ENCODE results near the gene ZDHHC8.

Gene ZDHHC8

DNA sequence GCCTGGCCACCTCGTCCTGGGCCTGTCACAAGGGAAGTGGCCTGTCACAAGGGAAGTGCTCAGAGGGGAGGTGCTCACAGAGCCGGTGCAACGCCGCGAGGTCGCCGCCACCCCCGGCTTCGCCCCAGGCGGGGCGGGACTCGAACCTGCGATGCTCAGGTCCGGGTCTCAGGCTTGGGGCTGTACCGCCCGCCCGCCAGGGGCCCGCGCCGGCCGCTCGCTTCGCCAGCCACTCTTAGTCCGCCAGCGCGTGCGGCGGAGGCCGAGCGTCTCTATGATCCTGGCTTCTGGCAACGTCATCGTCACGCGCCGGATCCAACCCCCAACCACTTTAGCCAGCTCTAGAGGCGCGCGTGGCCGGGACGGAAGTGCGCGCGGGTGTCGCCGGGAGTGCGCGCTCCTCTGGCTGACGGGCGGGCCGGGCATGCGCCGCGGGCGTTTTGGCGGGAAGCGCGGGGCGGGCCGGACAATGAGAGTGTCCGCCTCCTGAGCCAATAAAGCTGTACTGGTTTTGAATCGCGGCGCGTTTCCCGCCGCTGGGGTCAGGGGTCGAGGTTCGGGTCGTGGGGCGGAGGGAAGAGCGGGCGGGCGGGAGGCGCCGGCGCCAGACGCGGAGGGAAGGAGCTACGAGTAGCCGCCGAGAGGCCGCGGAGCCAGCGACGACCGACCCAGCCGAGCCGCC, 14.5 kb upstream of the ZDHHC8 start, which contains the start of gene TRMT2A:
TRMT2A (minus strand) TSS at position 276 of the 682 bp plus-strand sequence. CDS start 320 bp downstream, outside the sequence.
- Mint-ChIP-seq H3K27ac (peak within 1 kb of the TSS; percentile 95), H3K27me3 (no peaks in the 10 kb centered on the region), H3K9me3 (no peaks in the 10 kb centered on the region), H3K4me1 (ENCODE audit: low read depth) (peaks cover 55% of the 10 kb centered on the region), H3K4me3 (peak within 1 kb of the TSS; percentile 96), H3K36me3 (ENCODE audit: low read depth) (peaks cover 53% of the 10 kb centered on the region)

DNA sequence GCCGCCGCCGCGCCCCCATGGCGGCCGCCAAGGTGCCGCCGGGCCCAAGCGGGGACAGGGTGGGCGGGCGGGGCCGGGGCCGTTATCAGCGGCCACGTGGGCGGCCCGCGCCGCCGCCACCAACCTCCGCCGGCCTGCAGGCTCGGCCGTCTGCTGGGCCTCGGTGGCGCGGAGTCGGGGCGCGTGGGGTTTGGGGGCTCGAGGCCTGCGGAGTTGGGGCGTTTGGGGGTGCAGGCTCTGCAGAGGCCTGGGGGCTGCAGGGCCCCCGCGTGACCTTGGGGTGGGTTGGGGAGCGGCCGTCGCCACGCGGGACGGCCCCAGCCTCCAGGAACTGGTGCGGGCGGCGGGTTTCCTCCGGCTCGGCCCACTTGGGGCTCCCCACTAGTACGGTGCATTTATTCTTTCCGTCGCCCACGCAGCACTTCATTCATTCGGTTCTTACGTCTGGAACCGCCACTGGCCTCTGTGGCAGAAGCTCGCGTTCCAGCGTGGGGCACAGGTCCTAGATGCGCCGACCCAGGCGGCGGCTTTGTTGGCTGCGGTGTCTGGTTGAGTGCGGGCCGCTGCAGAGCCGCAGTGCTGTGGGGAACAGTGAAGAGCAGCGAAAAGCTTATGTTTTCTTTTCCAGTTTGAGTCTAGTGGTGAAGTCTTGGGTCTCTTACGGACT, 13.8 kb upstream of the ZDHHC8 start:
- Mint-ChIP-seq H3K4me3 (peak overlapping the region; percentile 96), H3K27ac (peak overlapping the region; percentile 95), H3K27me3 (no peaks in the 10 kb centered on the region)

DNA sequence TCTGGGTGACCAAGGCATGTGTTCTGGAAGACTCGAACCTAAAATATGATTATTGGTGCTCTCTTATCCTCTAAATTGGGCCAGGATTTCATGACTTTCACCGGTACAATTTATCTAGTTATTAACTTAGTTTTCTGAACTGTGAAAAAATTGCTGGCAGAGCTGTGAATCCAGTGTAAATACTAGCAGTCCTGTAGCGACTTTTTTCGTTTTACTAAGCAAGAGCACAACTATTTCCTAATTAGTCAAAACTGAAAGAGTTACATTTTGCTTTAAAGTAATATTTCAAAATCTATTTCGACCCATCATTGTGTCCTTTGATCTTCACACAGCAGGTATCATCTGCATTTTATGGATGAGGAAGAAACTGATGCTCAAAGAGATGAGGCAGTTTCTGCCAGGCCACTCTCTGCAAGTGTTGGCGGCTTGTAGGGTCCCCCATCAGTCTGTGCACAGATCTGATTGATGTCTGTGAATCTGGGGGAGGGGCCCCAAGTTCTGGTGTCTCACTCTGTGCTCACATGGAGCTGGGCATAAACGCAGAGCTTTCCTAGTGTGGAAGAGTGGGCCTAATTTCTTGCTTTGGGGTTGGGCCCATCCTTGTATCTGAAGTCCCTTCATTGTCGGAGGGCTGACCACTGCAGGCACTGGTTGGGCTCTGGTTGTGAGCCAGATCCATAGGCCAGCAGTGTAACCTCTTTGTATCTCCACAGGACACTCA, 13.1 kb upstream of the ZDHHC8 start:
- H3K27ac Mint-ChIP-seq, result peak overlapping the region; percentile 95

More for the DNA sequence above, 13.8 kb upstream of the ZDHHC8 start:
- no peaks in the 10 kb centered on the region for H3K9me3 Mint-ChIP-seq
- peaks cover 57% of the 10 kb centered on the region for H3K36me3 Mint-ChIP-seq (ENCODE audit: low read depth)
- H3K4me1 Mint-ChIP-seq (ENCODE audit: low read depth), result peaks cover 52% of the 10 kb centered on the region

DNA sequence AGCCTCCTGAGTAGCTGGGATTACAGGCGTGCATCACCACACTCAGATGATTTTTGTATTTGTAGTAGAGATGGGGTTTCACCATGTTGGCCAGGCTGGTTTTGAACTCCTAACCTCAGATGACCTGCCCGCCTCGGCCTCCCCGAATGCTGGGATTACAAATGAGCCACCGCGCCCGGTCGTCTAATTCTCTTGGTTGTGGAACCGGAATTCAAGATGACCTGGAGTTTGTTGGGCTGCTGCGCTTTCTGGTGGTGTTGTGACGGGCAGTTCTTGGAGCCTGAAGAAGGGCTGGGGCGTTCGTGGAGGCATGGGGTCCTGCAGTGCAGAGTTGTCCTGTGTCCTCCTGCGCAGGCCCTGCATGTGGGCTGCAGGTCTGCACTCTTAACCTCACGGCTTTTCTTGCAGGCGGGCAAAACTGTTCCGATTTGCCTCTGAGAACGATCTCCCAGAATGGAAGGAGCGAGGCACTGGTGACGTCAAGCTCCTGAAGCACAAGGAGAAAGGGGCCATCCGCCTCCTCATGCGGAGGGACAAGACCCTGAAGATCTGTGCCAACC, 9.7 kb upstream of the ZDHHC8 start:
- H3K27ac Mint-ChIP-seq, result peak overlapping the region; percentile 52
- peak overlapping the region; percentile 43 for H3K4me3 Mint-ChIP-seq

More for the DNA sequence above, 13.1 kb upstream of the ZDHHC8 start:
- H3K27me3 Mint-ChIP-seq, result no peaks in the 10 kb centered on the region
- no peaks in the 10 kb centered on the region for H3K9me3 Mint-ChIP-seq
- peaks cover 50% of the 10 kb centered on the region for H3K4me1 Mint-ChIP-seq (ENCODE audit: low read depth)
- peaks cover 57% of the 10 kb centered on the region for H3K36me3 Mint-ChIP-seq (ENCODE audit: low read depth)
- H3K4me3 Mint-ChIP-seq, result peak overlapping the region; percentile 96

DNA sequence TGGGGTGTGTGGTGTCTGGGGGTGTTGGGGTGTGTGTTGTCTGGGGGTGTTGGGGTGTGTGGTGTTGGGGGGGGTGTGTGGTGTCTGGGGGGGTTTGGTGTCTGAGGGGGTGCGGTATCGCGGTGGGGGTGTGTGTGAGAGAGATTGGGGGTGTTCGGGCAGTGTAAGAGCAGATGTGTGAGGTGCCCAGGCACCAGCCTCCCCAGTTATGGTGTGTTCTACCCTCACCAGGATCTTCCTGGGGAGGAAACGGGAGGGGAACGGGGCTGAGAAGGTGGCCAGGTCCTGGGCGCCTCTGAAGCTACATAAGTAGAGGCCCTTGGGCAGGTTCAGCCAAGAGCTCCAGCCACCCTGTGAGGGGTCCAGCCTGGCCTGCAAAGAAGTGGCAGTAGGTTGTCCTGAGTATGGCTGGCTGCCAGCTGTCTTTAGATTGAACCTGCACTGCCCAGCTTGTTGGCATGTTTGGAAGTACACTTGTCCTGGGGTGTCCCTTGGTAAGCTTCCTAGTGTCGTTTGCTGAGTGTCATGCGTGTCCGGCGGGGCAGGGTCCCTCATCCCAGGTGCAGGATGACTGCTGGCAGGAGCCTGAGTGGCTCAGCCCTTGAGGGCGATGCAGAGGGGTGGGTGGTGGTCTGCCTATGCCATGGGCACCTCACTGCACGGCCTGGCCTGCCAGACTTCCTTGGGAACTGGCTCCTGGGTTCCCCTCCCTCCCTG, 8.1 kb upstream of the ZDHHC8 start:
- Mint-ChIP-seq H3K36me3 (ENCODE audit: low read depth) (peaks cover 61% of the 10 kb centered on the region), H3K27me3 (no peaks in the 10 kb centered on the region), H3K27ac (peak overlapping the region; percentile 61), H3K4me1 (ENCODE audit: low read depth) (peaks cover 42% of the 10 kb centered on the region), H3K4me3 (no peak overlapping the region), H3K9me3 (no peaks in the 10 kb centered on the region)

More for the DNA sequence above, 9.7 kb upstream of the ZDHHC8 start:
- no peaks in the 10 kb centered on the region for H3K27me3 Mint-ChIP-seq
- H3K9me3 Mint-ChIP-seq, result no peaks in the 10 kb centered on the region
- peaks cover 31% of the 10 kb centered on the region for H3K4me1 Mint-ChIP-seq (ENCODE audit: low read depth)
- H3K36me3 Mint-ChIP-seq (ENCODE audit: low read depth), result peaks cover 55% of the 10 kb centered on the region

DNA sequence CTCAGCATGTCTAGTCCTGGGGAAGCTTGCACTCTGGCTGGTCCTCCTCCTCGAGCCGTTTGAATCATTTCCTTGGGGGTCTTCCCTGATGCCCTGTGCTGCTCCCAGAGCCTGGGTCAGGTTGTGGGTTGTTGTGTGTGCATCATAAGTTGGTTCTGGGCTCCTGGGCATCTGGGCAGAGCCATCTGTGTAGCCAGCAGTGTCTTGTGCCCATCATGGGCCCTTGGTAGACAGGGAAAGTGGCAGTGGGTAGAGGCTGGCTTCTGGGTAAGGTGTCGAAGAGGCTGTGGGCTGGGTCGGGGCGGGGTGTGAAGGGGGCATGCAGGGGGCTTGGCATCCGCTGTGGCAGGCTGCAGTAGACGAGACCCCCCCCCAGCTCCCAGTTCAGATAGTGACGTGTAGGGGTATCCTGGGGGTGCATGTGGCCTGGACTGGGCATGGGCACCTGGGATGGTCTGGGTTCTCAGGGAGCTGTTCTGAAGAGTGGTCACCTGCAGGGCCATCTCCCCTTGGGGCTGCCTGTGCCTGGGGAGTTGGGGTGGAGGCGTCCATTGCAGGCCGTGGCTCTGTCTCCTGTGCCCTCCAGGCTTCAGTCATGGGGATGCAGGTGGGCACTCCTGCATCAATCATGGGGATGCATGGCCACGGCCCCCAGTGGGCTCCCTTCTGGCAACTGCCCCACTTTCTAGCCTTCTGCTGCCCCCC, 7.4 kb upstream of the ZDHHC8 start:
- Mint-ChIP-seq H3K9me3 (no peaks in the 10 kb centered on the region), H3K4me1 (ENCODE audit: low read depth) (peaks cover 43% of the 10 kb centered on the region), H3K27ac (peak overlapping the region; percentile 61), H3K27me3 (no peaks in the 10 kb centered on the region), H3K36me3 (ENCODE audit: low read depth) (peaks cover 54% of the 10 kb centered on the region), H3K4me3 (no peak overlapping the region)

DNA sequence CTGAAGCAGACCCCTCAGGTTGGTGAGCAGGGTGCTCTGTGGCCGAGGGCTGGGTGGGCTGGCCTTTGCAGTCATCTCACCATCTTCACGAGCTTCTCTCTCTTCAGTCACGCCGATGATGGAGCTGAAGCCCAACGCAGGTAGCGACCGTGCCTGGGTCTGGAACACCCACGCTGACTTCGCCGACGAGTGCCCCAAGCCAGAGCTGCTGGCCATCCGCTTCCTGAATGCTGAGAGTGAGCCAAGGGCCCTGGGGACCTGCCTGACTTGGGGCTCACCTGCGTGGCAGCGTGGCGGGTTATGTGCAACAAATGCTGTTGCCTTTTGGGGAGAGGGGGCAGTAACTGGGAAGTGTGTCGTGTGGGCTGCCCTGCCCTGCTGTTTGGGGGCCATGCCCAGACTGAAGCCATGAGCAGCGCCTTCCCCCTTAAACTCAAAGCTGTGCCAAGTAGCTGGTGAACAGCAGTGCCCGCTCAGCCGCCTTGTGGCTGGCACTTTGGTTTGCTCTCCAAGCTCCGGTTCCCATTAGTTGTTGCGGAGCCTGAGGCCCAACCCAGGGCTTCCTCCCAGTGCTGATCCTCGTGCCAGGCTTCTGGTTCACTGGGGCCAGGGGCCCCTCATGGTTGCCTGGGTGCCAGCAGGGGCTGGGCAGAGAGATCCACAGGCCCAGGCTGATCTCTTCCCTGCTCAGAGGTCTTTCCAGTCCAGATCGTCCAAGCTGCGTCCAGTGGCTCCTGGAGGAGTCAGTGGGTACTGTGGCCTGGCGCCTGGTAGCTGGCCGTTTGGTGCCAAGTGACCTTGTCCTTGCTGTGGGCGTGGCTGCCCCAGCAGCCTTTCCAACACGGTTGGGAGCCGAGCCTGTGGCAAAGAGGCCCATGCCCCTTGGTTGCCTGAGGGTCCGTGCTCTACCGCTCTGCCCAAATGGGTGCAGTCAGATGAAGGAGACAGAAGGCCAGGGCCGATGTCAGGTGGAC, 6.1 kb upstream of the ZDHHC8 start:
- H3K36me3 Mint-ChIP-seq (ENCODE audit: low read depth), result peaks cover 43% of the 10 kb centered on the region
- no peak overlapping the region for H3K4me3 Mint-ChIP-seq
- H3K27me3 Mint-ChIP-seq, result no peaks in the 10 kb centered on the region
- H3K4me1 Mint-ChIP-seq (ENCODE audit: low read depth), result peaks cover 33% of the 10 kb centered on the region
- H3K27ac Mint-ChIP-seq, result peak overlapping the region; percentile 17
- no peaks in the 10 kb centered on the region for H3K9me3 Mint-ChIP-seq

DNA sequence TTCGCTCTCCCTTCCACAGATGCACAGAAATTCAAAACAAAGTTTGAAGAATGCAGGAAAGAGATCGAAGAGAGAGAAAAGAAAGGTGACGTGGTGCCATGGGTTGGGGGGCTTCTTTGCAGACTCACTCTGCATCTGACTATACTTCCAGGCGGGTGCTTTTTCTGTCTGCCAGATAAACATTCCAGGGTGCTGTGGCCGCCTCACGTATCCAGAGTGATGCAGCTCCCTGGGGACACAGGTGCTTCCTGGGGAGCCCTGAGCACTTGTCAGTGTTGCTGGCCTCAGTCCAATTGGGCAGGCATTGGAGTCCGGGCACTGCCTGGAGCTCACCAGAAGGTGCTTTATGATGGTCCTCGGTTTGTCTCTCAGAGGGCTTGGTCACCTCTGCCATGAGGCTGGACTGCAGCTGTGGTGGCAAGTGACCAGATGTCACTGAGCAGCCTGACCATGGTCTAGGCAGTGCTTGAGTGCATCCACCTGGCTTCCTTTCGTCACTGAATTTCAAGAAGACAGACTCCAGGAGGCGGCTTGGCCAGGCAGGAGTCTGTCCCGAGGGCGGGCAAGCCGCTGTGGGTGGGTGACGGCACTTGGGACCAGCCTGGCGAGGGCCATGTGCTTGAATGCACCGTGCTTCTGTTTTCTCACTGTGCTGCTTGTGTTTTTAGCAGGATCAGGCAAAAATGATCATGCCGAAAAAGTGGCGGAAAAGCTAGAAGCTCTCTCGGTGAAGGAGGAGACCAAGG, 5.1 kb upstream of the ZDHHC8 start:
- no peaks in the 10 kb centered on the region for H3K27me3 Mint-ChIP-seq
- H3K4me1 Mint-ChIP-seq (ENCODE audit: low read depth), result peaks cover 31% of the 10 kb centered on the region
- H3K36me3 Mint-ChIP-seq (ENCODE audit: low read depth), result peaks cover 37% of the 10 kb centered on the region
- H3K27ac Mint-ChIP-seq, result peak overlapping the region; percentile 17
- no peaks in the 10 kb centered on the region for H3K9me3 Mint-ChIP-seq
- no peak overlapping the region for H3K4me3 Mint-ChIP-seq

DNA sequence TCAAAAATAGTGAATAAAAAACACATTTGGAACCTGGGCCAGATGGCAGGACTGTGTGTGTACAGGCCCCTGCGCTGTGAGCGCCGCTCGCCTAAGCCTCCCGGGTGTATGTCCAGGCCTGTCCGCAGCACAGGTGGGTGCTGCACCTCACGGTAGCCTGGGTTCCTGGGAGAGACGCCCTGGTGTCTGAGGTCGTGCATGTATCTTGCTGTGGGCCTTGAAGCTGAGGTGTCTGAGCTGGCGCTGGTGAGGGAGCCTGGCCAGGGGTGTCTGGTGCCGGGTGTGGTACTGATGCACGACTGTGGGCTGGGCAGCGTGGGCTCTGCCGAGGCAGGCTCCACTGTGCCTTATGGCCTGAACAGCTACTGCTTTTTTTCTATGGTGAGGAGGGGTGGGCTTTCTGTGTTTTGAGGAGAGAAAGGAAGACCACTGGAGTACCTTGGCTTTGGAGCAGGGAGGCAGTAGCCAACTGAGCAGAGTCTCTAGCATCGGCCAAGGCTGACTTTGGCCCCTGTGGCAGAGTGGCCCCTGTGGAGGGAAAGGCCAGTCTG, 4.2 kb upstream of the ZDHHC8 start:
- Mint-ChIP-seq H3K9me3 (no peaks in the 10 kb centered on the region), H3K27me3 (no peaks in the 10 kb centered on the region), H3K4me1 (ENCODE audit: low read depth) (peaks cover 23% of the 10 kb centered on the region), H3K4me3 (no peak overlapping the region), H3K36me3 (ENCODE audit: low read depth) (peaks cover 28% of the 10 kb centered on the region), H3K27ac (peak overlapping the region; percentile 71)

DNA sequence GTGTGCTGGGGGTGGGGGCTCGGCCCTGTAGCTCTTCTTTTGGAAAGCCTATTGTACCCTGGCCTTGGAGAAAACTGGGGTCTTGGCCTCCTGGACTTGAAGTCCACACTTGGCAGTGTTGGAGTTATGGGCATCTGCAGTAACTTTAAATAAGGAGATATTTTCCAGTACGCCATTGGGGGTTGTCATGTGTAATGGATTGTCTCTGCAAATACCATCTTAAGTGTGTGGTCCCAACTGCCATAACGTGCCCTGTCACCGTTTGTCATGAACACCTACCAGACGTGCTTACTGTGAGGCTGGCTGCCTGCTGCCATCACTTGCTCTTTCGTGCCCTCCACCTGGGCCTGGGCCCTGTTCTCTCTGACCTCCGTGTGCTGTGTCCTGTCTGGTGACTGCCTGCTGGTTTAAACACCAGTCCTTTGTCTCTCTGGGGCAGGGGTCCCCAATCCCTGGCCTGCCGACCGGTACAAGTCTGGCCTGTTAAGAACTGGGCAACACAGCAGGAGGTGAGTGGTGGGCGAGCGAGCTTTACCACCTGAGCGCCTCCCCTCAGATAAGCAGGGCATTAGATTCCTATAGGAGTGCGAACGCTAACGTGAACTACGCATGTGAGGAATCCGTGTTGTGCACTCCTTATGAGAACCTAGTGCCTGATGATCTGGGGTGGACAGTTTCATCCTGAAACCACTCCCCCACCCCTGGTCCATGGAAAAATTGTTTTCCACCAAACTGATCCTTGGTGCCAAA, 3.6 kb upstream of the ZDHHC8 start:
- H3K27me3 Mint-ChIP-seq, result no peaks in the 10 kb centered on the region
- H3K27ac Mint-ChIP-seq, result peak overlapping the region; percentile 72
- H3K9me3 Mint-ChIP-seq, result no peaks in the 10 kb centered on the region
- H3K4me1 Mint-ChIP-seq (ENCODE audit: low read depth), result peaks cover 28% of the 10 kb centered on the region
- H3K36me3 Mint-ChIP-seq (ENCODE audit: low read depth), result peaks cover 26% of the 10 kb centered on the region
- H3K4me3 Mint-ChIP-seq, result no peak overlapping the region

DNA sequence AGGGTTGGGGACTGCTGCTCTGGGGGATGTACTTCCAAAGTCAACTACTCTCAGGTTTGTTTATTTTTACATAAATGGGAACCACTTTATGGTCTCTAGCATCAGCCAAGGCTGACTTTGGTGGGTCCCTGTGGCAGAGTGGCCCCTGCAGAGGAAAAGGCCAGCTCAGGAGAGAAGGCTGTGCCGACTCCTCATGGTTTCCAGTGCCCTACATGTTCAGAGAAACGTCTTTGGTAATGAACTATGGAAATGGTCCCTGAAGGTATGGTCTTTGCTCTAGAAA, 3.0 kb upstream of the ZDHHC8 start:
- Mint-ChIP-seq H3K36me3 (ENCODE audit: low read depth) (peaks cover 26% of the 10 kb centered on the region), H3K27ac (peak overlapping the region; percentile 72), H3K9me3 (no peaks in the 10 kb centered on the region), H3K4me1 (ENCODE audit: low read depth) (peaks cover 33% of the 10 kb centered on the region), H3K4me3 (no peak overlapping the region), H3K27me3 (no peaks in the 10 kb centered on the region)

Measured in stimulated activated naive CD8-positive, alpha-beta T cell treated with anti-CD3 and anti-CD28 coated beads, Interleukin-15, Interleukin-2, amounts not matched to agents 100 ng/mL and 50 ng/mL, for 24 hours (primary cell).